ENCODE data around the gene FGFBP2.

DNA sequence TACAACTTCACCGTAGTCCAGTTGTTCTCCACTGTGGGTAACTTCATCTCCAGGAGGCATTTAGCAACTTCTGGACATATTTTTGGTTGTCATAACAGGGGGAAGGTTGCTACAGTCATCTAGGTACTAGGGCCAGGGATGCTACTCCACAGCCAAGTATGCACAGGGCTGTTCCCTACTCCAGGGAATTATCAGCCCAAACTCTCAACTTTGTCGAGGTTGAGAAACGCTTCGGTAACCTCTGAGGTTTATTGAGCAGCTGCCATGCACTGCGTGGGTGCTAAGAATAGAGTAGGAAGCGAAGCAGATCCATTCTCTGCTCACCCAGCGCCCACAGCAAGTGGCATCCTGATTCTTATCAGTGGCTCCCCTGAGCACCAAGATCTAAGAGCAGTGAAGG, 32.7 kb downstream of the FGFBP2 start:
- TF ChIP-seq CTCF (conservative IDR thresholded peaks at IDR 0.05; ENCODE audit: low read depth in 2 of 2), result no peak
- TF ChIP-seq, protein P1, sequence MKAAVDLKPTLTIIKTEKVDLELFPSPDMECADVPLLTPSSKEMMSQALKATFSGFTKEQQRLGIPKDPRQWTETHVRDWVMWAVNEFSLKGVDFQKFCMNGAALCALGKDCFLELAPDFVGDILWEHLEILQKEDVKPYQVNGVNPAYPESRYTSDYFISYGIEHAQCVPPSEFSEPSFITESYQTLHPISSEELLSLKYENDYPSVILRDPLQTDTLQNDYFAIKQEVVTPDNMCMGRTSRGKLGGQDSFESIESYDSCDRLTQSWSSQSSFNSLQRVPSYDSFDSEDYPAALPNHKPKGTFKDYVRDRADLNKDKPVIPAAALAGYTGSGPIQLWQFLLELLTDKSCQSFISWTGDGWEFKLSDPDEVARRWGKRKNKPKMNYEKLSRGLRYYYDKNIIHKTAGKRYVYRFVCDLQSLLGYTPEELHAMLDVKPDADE (IDR thresholded peaks at IDR 0.05), result no peak
- no peak for TF ChIP-seq REST (IDR thresholded peaks at IDR 0.05; ENCODE audit: unreplicated experiment)
- TF ChIP-seq NANOG (IDR thresholded peaks at IDR 0.05; ENCODE audit: borderline replicate concordance), result no peak
- TF ChIP-seq EZH2 (IDR thresholded peaks at IDR 0.05; ENCODE audit: low read depth, unreplicated experiment), result no peak
- TF ChIP-seq ZNF114 (CRISPR knock-in tag; IDR thresholded peaks at IDR 0.05), result no peak
- no peak for TF ChIP-seq POLR2AphosphoS5 (IDR thresholded peaks at IDR 0.05; ENCODE audit: low read depth)
